Lower lobe of right lung (tissue), 2 donors: ENCODE data around the gene MYO1C. TPM values are rescaled to one million over a fixed set of nuclear protein-coding genes. Genes with fewer than 3 reads are reported as not detected.

Experiments used
- ATAC-seq, 2 donors: fragments of 200-7000 bp; cut with Tn5 transposase; one replicate each; pipeline ENCODE4 v1.9.1; 2020 to 2022; ENCODE audit warnings: mild to moderate bottlenecking in 2 of 2, moderate library complexity in 2 of 2
- DNase-seq: peaks from one replicate; pipeline ENCODE4 v3.0.0-alpha.2; 2020
- H3K27ac ChIP-seq: fragments of 200-600 bp; one replicate; pipeline ENCODE4 v1.8.0; 2022
- H3K27me3 ChIP-seq: fragments of 200-600 bp; one replicate; pipeline ENCODE4 v1.8.0; 2022; ENCODE audit warnings: low read depth
- H3K36me3 ChIP-seq: fragments of 200-600 bp; one replicate; pipeline ENCODE4 v1.8.0; 2022; ENCODE audit warnings: mild to moderate bottlenecking
- H3K4me1 ChIP-seq: fragments of 200-600 bp; one replicate; pipeline ENCODE4 v1.8.0; 2022
- H3K4me3 ChIP-seq: fragments of 200-600 bp; one replicate; pipeline ENCODE4 v1.8.0; 2022; ENCODE audit warnings: mild to moderate bottlenecking
- H3K9me3 ChIP-seq: fragments of 200-600 bp; one replicate; pipeline ENCODE4 v1.8.0; 2022
- intact Hi-C: fragments of 100-400 bp; cut with DNase I; formaldehyde crosslinking; loops from one replicate; pipeline ENCODE4 v1.11.0; 2022
- total RNA-seq: library from RNA; stranded (reverse); fragmentation: NEBNext Ultra II Directional; extraction: Animal tissue kit (Norgen Biotek cat#: 25700); gene quantifications from one replicate; pipeline ENCODE4 v1.2.1, GENCODE V29; 2021
- TF ChIP-seq, protein P1 (sequence below): fragments of 200-600 bp; IDR thresholded peaks from one replicate; pipeline ENCODE4 v1.8.0; 2022; ENCODE audit warnings: antibody characterized with exemption, mild to moderate bottlenecking
- donor health status: DM: no; HTN: yes; CAD: no; lungs with severe emphysema.

MYO1C gene
- total RNA-seq, 1 donor from 2014 or later = 213 TPM

DNA sequence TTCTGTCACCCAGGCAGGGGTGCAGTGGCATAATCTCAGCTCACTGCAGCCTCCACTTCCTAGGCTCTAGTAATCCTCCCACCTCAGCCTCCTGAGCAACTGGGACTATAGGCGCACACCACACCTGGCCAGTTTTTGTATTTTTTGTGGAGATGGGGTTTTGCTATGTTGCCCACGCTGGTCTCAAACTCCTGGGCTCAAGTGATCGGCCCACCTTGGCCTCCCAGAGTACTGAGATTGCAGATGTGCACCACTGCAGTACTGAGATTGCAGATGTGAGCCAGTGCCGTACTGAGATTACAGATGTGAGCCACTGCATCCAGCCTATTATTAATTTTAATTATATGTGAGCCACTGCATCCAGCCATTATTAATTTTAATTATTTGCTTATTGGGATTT is 50.3 kb downstream of the MYO1C start:
- no peaks in the 10 kb centered on the region for H3K27me3 ChIP-seq

DNA sequence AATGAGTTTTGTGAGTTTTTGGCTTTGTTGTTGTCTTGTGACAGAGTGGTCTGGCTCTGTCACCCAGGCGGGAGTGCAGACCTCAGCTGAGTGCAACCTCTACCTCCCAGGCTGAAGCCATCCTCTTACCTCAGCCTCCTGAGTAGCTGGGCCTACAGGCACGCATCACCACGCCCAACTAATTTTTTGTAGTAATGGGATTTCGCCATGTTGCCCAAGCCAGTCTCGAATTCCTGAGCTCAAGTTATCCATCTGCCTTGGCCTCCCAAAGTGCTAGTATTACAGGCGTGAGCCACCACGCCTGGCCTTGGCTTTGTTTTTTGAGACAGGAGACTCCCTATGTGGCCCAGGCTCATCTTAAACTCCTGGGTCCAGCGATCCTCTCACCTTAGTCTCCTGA is 51.6 kb downstream of the MYO1C start:
- TF ChIP-seq, protein P1, sequence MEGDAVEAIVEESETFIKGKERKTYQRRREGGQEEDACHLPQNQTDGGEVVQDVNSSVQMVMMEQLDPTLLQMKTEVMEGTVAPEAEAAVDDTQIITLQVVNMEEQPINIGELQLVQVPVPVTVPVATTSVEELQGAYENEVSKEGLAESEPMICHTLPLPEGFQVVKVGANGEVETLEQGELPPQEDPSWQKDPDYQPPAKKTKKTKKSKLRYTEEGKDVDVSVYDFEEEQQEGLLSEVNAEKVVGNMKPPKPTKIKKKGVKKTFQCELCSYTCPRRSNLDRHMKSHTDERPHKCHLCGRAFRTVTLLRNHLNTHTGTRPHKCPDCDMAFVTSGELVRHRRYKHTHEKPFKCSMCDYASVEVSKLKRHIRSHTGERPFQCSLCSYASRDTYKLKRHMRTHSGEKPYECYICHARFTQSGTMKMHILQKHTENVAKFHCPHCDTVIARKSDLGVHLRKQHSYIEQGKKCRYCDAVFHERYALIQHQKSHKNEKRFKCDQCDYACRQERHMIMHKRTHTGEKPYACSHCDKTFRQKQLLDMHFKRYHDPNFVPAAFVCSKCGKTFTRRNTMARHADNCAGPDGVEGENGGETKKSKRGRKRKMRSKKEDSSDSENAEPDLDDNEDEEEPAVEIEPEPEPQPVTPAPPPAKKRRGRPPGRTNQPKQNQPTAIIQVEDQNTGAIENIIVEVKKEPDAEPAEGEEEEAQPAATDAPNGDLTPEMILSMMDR = no peak
- Histone ChIP-seq H3K27me3 (no peaks in the 10 kb centered on the region), H3K27ac (no peak overlapping the region), H3K9me3 (no peaks in the 10 kb centered on the region), H3K4me3 (no peak overlapping the region), H3K36me3 (peaks cover 15% of the 10 kb centered on the region), H3K4me1 (peaks cover 17% of the 10 kb centered on the region)
- intact Hi-C loops = no loop called here
- ATAC-seq = no peak
- no peak for DNase-seq

More for the DNA sequence above, 50.3 kb downstream of the MYO1C start:
- intact Hi-C loops = no loop called here
- no peak for ATAC-seq
- DNase-seq = no peak
- H3K9me3 ChIP-seq = no peaks in the 10 kb centered on the region
- TF ChIP-seq, protein P1 = no peak
- peaks cover 28% of the 10 kb centered on the region for H3K4me1 ChIP-seq
- no peak overlapping the region for H3K4me3 ChIP-seq
- no peak overlapping the region for H3K27ac ChIP-seq
- peaks cover 5% of the 10 kb centered on the region for H3K36me3 ChIP-seq

DNA sequence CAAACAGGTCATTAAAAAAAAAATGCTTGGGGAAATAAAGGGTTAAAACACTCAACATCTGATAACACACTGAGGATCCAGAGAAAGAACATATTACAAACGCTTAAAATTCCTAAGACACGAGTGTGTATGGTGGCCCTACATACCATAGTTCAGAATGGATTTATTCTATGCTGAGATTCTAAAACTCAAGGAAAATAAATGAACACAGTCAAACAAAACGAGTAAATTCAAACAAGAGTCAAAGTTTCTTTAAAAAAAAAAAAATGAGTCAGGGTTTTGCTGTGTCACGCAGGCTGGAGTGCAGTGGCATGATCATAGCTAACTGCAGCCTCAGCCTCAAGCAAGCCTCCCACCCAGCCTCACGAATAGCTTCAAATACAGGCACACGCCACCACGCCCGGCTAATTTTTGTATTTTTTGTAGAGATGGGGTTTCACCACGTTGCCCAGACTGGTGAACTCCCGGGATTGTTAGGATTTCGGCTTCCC is 53.8 kb downstream of the MYO1C start:
- no peak for DNase-seq
- H3K4me1 ChIP-seq = peaks cover 9% of the 10 kb centered on the region
- H3K9me3 ChIP-seq = no peaks in the 10 kb centered on the region
- H3K4me3 ChIP-seq = no peak overlapping the region
- TF ChIP-seq, protein P1 = no peak
- ATAC-seq = peak in 1 of 2 donors; percentile 59
- H3K27ac ChIP-seq = peak overlapping the region; percentile 31
- H3K36me3 ChIP-seq = peaks cover 34% of the 10 kb centered on the region
- H3K27me3 ChIP-seq = no peaks in the 10 kb centered on the region
- intact Hi-C loops = no loop called here

DNA sequence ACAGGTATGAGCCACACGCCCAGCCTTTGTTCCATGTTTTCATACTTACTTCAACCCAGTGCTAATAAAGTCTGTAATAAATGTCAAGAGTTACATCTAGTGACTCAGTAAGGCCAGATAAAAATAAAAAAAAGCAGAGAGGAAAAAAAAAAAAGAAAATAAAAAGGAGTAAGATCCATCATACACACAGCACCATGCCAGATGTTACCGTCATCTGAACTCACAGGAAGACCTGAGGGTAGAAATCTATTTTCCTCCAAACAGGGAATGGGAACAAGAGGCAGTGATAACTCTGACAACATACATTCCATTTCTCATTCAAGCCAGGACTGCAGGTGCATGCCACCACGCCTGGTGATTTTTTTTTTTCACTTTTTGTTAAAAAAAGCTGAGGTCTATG is 57.2 kb downstream of the MYO1C start:
- DNase-seq (no peak), ATAC-seq (no peak)
- TF ChIP-seq, protein P1 = no peak
- intact Hi-C loops = no loop called here
- no peaks in the 10 kb centered on the region for H3K27me3 ChIP-seq
- H3K36me3 ChIP-seq = peaks cover 40% of the 10 kb centered on the region
- no peaks in the 10 kb centered on the region for H3K9me3 ChIP-seq
- H3K4me3 ChIP-seq = no peak overlapping the region
- H3K27ac ChIP-seq = no peak overlapping the region
- H3K4me1 ChIP-seq = peaks cover 21% of the 10 kb centered on the region

DNA sequence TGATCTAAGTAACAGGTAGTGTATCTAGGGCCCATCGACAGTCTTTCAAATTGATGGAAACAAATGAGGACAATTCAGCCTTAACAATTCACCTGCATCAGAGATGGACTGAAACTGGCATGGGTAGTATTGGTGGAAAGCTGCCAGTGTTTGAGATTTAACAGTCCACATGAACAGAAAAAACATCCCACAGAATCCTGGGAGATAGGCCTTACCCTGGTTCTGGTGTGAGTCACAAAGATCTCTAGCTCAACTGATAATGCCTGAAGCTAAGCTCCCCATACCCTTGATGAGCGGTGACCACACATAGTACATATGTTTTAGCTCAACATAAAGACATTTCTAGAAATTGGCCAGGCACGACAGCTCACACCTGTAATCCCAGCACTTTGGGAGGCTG is 58.3 kb downstream of the MYO1C start:
- ATAC-seq (no peak), DNase-seq (no peak)
- no peak overlapping the region for H3K27ac ChIP-seq
- no peaks in the 10 kb centered on the region for H3K27me3 ChIP-seq
- intact Hi-C loops = no loop called here
- no peak overlapping the region for H3K4me3 ChIP-seq
- TF ChIP-seq, protein P1 = no peak
- H3K9me3 ChIP-seq = no peaks in the 10 kb centered on the region
- H3K36me3 ChIP-seq = peaks cover 50% of the 10 kb centered on the region
- peaks cover 16% of the 10 kb centered on the region for H3K4me1 ChIP-seq
